Kasumi-1 (cell line): ENCODE data around the gene COL5A1.

Source experiments
- DNase-seq, 2 experiments: peaks; one replicate each; lab custom pipeline; 2025; lab: John Stamatoyannopoulos, UW

COL5A1 gene

GRCh38 chr9:134768709-134769351 is 127.2 kb downstream of the COL5A1 start:
- no peak for DNase-seq

- DNase-seq: no peak
Observed at GRCh38 chr9:134770972-134771971, 129.7 kb downstream of the COL5A1 start.

- no peak for DNase-seq
Observed at GRCh38 chr9:134772331-134772730, 130.7 kb downstream of the COL5A1 start.

- DNase-seq: no peak
Observed at GRCh38 chr9:134773842-134774241, 132.2 kb downstream of the COL5A1 start.

GRCh38 chr9:134774410-134774809 is 132.8 kb downstream of the COL5A1 start:
- no peak for DNase-seq

- DNase-seq: no peak
Observed at GRCh38 chr9:134775081-134775951, 133.7 kb downstream of the COL5A1 start.

- no peak for DNase-seq
Observed at GRCh38 chr9:134776080-134776796, 134.6 kb downstream of the COL5A1 start.

GRCh38 chr9:134777153-134777552 is 135.6 kb downstream of the COL5A1 start:
- no peak for DNase-seq

- DNase-seq: no peak
Observed at GRCh38 chr9:134778156-134778555, 136.6 kb downstream of the COL5A1 start.

GRCh38 chr9:134778841-134779411 is 137.3 kb downstream of the COL5A1 start:
- no peak for DNase-seq

- DNase-seq: no peak
Observed at GRCh38 chr9:134779640-134780039, 138.0 kb downstream of the COL5A1 start.

GRCh38 chr9:134781591-134782302 is 140.1 kb downstream of the COL5A1 start:
- DNase-seq: no peak

GRCh38 chr9:134782921-134783698 is 141.5 kb downstream of the COL5A1 start:
- DNase-seq: no peak

GRCh38 chr9:134783699-134784039 is 142.1 kb downstream of the COL5A1 start:
- no peak for DNase-seq

GRCh38 chr9:134784577-134785305 is 143.1 kb downstream of the COL5A1 start:
- DNase-seq: no peak

- DNase-seq: no peak
Observed at GRCh38 chr9:134785325-134786108, 143.9 kb downstream of the COL5A1 start.

GRCh38 chr9:134787601-134788531 is 146.3 kb downstream of the COL5A1 start:
- DNase-seq: no peak
